ENCODE results near the gene TCEAL4.
"Not testable (repeated sequence)": the region's sequence is repeated elsewhere in the genome, so short reads cannot be mapped to it uniquely, and the experiment has no call there.

Gene TCEAL4

DNA sequence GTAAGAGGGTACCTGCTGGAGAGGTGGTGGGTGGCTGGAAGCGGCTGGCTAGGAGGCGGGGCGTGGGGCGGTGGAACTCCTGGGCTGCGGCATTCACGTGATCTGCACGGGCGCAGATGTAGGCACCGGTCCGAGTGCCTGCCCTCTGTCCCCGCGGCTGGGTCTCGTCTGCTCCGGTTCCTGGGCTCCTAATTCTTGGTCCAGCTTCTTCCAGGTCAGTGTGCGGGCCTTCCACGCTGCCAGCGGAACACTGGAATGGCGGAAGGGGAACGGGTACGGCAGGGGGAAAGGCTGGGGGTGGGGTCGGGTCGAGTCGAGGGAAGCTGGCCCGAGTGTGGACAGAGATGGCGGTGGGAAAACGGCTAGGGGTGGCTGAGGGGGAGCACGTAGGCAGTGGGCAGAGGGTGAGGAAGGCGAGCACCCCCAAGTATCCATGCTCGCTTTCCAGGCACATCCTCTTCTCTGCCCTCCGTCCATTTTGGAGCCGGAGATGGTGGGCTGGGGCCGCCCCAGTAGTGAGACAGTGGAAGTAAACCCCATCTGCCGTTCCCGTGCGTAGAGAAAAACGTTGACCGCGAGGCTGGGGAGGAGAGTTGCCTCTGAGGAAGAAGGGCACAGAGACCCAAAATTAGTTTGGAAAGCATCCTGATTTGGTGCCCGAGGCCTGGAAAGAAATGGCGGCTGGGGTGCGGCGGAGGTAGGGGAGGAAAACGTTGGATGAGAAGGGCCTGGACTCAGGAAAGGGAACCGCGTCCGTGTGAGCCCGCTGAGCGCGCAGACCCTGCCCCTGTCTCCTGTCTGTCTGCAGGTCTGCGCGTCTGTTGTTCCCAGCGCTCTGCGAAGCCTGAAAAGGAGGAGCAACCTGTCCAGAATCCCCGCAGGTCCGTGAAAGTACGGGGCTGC is at the start of gene TCEAL4:
TCEAL4 (plus strand) TSS at position 105 of the 903 bp plus-strand sequence. CDS start 1,161 bp downstream, outside the sequence.
- FAIRE-seq, result no peak

DNA sequence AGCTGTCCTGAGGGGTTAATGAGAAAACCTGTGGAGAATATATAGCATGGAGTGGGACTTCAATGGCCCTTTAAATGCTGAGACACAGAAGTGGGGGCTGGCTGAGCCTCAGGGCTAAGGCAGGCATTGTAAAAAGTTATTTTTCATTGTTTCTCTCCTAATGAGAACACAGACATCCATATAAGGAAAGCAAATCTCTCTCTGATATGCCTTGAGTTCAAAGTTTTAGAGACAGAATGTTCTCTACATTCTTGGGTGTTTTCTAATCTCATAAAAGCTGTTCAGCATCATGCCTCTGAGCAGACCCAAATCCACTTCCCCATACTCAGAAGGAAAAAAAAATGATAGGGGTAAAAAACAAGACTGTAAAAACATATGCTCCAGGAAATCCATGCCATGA is 49.2 kb upstream of the TCEAL4 start:
- no peak for FAIRE-seq

DNA sequence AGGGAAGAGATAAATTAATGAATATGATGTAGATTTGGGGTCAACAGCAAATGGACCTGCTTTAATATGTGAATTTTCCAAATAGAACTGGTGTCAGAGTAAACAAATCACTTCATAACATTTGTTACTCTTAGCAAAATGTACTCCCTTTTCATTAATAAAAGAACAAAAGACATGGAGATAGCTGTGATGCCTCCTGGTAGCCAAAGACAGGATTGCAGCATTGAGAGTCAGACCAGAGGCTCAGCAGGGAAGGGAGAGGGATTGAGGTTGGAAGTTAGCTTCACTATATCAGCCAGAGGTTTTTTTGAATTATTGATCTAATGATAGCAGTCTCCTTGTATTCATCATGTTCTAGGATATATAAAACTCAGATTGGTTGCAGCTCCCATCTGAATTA is 48.6 kb upstream of the TCEAL4 start:
- no peak for FAIRE-seq

DNA sequence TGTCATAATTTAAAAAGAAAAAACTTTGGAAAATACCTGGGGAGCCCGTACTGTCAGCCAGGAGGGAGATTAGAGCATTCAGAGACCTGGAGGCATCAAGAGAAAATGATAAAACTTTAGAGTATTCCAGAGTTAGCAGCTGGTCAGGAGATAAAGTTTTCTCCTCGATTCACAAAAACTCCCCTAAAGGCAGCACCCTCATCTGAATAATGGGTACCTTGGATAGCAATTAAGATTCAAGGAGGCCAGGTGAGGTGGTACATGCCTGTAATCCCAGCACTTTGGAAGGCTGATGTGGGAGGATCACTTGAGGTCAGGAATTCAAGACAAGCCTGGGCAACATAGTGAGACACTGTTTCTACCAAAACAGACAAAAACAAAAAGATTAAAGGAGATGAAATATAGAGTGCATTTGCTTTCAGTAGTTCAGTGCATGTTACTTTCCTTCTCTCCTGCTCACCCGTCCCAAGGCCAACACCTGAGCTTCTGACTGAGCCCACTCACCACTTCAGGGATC is 47.4 kb upstream of the TCEAL4 start:
- no peak for FAIRE-seq

DNA sequence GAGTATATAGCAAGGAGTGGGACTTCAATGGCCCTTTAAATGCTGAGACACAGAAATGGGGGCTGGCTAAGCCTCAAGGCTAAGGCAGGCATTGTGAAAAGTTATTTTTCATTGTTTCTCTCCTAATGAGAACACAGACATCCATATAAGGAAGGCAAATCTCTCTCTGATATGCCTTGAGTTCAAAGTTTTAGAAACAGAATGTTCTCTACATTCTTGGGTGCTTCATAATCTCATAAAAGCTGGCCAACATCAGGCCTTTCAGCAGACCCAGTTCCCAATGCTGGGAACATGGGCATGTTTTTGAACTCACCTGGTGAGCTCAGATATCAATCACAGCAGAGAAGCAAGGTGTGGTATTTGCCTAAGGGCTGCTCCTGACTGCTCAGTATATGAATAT is 46.6 kb upstream of the TCEAL4 start:
- FAIRE-seq, result no peak

DNA sequence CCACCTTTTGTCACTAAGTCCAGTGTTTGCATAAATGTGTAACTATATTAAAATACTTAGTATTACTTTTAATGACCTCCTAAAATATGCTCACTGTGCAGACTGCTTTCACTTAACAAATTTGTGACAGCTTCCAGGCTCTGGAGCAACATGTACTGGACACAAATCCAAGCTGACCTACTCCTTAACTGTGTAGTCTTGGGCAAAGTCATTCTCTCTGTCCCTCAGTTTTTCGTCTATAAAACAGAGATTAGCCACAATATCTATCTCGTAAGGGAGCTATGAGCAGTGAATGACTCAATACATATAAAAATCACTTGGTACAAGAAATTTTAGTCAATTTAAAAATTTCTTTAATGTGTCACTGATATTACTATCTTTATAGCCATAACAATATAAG is 45.6 kb upstream of the TCEAL4 start:
- no peak for FAIRE-seq

DNA sequence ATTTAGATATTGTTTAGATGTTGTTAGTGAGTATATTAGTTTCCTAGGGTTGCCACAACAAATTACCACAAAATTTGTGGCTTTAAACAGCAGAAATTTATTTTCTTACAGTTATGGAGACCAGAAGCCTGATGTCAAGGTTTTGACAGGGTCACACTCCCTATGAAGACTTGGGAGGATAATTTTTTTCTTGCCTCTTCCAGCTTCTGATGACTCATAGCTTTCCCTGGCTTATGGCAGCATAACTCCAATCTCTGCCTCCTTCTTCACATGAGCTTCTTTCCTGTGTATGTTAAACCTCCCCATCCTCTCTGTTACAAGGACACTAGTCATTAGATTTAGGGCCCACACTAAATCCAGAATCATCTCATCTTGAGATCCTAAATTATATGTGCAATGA is 45.2 kb upstream of the TCEAL4 start:
- FAIRE-seq, result no peak

DNA sequence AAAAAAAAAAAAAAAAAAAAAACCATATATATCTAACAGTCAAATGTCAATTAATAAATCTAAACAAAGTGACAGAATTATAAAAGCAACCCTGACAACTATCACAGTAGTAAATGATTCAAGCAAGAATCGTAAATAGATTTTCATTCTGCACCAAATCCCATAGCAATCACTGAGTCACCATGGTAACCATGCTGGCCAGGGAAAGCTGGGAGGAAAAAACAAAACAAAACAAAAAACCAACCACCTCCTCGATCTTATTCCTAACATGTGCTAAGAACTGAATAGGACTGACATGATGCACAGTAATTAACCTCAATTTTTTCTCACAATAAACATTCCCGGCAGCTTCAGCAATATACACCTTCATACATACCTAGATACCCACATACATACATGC is 35.4 kb upstream of the TCEAL4 start:
- peak; percentile 86 for FAIRE-seq

DNA sequence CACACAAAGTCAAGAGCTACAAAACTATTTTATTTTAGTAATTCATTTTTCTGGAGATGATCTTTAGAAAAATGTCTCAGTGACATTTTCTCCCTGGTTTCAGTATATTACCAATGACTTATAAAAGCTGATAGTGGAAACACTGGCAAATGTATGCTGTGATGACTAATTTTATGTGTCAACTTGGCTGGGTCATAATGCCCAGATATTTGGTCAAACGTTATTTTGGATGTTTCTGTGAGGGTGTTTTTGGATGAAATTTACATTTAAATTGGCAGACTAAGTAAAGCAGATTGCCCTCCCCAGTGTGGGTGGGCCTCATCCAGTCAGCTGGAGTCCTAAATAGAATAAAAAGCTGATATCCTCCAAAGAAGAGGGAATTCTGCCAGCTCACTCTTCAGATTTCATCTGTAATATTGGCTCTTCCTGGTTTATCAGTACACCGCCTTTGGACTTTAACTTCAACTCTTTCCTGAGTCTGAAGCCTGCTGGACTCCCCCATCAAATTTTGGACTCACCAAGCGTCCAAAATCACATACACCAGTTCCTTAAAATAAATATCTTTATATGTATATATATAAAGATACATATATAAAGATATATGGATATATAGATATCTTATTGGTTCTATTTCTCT is 34.8 kb upstream of the TCEAL4 start:
- peak; percentile 83 for FAIRE-seq

DNA sequence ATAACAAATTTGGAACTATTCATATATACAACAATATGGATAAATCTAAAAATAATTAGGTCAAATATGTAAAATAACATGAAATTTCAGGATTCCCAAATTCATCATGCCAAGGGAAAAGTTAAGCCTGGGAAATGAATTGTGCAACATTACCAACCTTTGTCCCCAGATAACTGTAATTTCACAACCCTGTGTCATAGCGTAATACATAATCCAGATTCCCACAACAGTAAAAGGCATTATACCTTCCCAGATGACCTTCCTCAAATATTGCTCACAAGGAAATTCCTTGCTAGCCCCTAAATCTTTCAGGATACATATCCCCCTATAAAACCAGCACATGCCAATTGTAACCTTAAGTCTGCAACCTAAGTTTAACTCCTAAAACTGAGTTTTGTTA is 33.1 kb upstream of the TCEAL4 start:
- no peak for FAIRE-seq

DNA sequence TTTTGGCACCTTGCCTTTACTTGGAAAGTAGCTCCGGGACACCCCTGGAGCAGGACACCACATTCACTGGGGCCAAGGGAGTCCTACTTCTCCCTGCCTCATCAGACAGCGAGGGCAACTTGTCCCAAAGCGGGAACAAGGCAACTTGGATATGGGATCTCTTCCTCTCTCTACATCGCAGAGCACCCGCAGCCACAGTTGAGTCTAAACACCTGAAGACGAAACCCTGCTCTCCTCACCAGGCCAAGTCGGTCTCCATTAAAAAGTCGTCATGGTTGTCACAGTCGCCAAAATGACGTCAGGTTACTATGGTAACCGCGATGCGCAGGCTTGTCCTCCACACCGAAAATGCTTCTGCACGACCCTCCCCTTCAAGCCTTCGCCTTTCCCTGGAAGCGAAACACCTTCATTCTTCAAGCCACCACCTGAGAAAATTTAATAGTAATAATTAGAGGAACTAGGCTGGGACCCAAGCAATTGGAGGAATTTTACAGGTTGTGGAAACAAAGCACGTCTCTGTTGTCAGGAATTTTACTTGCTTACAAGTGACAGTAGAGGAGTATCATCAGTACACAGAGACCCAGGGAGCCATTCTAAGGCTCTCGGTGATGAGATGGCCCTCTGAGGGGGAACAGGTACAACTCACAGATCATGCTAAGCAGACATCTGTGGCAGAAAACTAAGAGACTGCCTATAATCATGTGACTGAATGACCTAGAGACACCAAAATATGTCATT is 30.5 kb upstream of the TCEAL4 start:
- FAIRE-seq, result peak; percentile 62

DNA sequence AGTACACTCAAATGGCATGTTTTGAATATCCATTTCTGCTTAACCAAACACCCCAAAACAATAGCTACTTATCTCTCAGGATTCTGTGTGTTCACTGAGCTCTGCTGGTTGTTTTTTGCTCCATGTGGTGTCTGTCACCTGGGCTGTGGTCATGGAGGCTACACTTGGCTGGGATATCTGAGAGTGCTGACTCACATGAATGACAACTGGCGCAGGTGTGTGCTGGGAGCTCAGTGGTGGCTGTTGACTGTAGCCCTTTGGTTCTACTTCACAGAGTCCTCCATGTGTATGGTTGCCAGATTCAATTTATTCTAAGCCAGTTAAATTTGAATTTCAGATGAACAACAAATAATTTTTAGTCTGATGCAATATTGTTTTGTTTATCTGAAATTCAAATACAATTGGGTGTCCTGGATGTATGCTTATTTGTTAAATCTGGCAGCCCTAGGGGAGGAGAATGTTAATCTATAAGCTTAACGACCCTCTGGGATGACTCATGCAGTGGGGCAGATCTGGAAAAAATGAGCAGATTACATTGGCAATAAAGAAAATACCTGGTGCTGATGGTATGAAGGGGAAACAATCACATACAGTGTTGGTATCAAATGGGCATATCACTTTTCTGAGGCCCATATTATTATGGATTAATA is 28.2 kb upstream of the TCEAL4 start:
- FAIRE-seq, result no peak

DNA sequence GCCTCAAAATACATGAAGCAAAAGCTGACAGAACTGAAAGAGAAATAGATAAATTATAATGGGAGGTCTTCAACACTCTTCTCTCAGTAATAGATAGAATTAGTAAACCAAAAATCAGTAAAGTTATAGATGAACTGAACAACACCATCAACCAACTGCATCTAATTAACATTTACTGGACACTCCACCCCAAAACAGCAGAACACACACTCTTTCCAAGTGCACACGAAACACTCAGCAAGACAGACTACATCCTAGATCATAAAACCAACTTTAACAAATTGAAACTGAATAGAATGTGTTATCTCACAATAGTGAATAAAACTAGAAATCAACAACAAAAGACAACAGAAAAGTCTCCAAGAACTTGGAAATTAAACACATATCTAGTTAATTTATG is 25.1 kb upstream of the TCEAL4 start:
- FAIRE-seq, result no peak

DNA sequence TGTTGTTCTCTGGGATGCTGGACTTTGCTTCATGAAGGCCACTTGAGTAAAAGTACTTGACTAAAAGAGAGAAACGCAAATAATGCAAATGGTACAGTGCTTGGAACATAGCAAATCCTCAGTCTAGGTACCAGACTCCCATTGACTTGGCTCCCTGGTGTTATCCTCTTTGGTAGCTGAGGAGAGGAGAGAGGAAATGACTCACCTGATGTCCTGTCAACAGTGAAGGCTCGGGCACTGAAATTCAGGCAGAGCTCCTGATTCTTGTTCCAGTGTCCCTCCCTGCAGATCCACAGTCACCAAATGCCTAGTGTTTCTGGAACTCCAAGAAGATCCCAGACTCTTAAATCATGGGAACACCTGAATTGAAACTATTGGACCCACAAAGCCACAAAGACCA is 22.5 kb upstream of the TCEAL4 start:
- FAIRE-seq, result no peak

DNA sequence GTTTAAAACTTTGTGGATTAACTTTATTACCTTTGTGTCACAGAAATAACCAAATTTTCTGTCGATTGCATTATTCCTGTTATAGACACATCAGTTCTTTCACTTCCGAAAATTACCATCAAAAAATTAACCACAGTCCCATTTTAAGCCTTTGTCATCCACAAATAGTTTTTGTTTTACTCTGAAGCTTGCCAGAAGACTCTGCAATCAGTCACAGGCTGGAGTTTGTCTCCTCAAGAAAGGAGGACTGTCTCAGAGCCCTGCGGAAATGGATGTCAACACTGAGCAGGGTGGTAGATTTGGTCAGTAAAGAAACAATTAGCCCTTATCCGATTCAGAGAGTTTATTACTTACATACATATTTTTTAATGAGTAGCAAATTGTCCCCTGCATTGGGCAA is 20.1 kb upstream of the TCEAL4 start:
- FAIRE-seq, result no peak

DNA sequence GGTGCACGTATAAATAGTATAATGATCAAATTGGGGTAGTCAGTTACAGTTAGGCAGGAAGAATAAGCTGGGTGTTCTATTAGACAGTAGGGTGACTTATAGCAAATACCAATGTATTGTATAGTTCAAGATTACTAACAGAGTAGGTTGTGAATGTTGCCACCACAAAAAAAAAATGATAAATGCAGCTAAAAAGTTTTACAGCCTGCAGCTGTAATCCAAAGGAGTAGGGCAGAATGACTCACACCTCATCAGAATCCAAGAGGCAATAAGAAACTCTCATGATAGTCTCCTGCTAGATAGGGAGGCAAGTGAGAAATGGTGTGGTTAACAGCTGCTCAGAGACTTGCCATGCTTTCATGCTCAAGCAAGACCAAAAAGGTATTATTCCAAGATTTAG is 19.6 kb upstream of the TCEAL4 start:
- FAIRE-seq, result no peak

DNA sequence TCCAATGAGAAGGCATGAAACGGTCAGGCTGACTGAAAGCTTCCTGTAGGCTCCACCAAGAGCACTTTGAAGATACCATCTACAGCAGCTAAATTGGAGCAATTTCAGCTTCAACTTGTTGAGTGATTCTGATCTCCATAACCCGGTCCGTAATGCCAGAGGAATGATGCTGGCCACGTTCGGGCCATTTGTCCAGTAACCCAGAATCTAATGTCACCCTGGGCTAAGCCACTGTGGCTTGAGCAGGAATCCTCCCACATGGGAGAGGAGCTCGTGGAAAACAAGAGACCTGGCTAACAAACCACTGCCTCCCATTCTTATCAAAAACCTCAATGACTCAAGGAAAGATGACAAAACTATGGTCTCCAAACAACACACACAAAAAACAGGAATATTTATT is 14.2 kb upstream of the TCEAL4 start:
- no peak for FAIRE-seq

DNA sequence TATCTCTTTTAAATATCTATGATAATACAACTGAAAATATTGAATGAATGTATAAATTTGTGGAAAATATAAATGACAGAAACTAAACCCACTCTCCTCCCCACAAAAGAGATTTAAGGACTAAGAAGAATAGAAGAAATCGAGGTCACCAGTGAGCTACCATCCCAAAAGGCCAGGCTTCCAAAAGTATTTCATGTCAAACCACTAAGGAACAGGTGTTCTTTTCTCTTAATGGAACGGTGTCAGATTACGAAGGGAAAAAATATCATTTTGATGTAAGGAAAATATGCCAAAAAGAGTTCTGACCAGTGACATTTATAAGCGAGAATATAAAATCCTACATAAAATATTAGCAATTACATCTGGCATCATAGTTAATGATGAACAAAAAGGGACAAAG is 13.6 kb upstream of the TCEAL4 start:
- FAIRE-seq, result no peak

DNA sequence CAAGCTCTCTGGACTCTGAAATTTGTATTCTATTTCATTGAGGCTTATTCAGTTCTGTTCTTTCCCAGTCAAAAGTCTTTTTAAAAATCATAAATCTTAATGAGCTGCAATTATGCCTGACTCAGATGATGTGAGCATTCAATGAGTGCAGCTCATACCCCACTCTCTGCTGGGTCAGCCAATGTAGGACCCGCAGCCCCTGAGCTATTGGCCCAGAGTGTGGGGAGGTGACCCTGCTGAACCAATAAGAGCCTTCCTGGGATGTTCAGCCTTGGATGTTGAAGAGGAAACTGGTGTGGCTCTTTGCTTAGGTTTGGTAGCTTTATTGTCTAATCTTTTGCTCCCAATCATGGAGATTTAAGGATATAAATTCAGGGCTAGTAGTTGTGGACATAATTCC is 12.1 kb upstream of the TCEAL4 start:
- FAIRE-seq, result no peak

DNA sequence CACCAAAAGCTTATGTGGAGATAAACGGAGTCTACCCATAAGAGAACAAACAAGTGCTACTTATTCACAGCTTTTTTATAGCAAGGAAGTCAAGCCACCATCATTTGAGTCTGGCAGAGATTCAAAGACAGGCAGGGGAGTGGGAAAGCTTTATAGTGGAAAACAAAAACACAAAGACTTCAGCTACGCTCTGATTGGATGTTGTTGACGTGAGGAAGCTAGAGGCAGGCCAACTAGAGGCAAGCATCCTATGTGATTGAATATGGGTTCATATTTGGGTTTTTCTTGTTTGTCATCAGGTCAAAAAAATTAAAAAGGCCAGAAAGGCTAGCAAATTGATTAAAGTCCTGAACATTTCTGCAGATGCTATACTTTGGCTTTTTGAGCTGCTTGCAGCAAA is 719 bp upstream of the TCEAL4 start:
- FAIRE-seq, result no peak

DNA sequence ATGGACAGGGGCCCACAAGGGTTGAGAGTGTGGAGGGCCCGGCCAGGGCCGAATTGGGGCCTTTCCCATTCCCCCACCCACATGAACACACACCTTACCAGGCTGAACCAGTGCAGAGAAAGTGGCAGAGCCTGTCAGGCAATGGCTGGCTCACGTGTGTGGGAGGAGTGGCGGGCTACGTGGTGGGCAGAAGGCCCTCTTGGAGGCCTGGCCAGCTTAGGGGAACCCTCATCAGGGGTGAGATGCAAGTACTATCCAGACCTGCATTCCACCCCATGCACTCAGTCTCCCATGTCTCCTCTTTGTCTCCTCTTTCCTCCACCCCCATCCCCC is 965 bp downstream of the TCEAL4 start:
- FAIRE-seq, result no peak

DNA sequence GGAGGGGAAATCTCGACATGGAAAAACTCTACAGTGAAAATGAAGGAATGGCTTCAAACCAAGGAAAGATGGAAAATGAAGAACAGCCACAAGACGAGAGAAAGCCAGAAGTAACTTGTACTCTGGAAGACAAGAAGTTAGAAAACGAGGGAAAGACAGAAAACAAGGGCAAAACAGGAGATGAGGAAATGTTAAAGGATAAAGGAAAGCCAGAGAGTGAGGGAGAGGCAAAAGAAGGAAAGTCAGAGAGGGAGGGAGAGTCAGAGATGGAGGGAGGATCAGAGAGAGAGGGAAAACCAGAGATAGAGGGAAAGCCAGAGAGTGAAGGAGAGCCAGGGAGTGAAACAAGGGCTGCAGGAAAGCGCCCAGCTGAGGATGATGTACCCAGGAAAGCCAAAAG is 1.3 kb downstream of the TCEAL4 start:
- no peak for FAIRE-seq

DNA sequence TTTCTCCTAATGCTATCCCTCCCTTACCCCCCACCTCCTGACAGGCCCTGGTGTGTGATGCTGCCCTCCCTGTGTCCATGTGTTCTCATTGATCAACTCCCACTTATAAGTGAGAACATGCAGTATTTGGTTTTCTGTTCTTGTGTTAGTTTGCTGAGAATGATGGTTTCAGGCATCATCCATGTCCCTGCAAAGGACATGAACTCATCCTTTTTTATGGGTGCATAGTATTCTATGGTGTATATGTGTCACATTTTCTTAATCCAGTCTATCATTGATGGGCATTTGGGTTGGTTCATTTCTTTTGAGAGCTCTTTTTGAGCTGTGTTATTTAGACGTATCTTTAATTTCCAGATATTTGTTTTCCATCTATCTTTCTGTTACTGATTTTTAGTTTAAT is 7.0 kb downstream of the TCEAL4 start:
- not testable (repeated sequence) for FAIRE-seq

All from islet of Langerhans (tissue), 1 donor.